ENCODE data around the gene SLX1A.
"Not testable (repeated sequence)": the region's sequence is repeated elsewhere in the genome, so short reads cannot be mapped to it uniquely, and the experiment has no call there.

GRCh38 chr16:30217082-30217481 is 23.4 kb downstream of the SLX1A start:
- not testable (repeated sequence) for TF ChIP-seq CTCF, POLR2A (IDR thresholded peaks at IDR 0.05)

Measured in esophagus squamous epithelium (tissue), 4 donors.